Stimulated activated CD4-positive, alpha-beta T cell treated with anti-CD3 and anti-CD28 coated beads, TNF-alpha, amount 100 ng/mL, for 24 hours (primary cell): Measurements from ENCODE around the gene IL4.

Experiments
- DNase-seq, 3 experiments: peaks; one replicate each; pipeline ENCODE4 v3.0.0-alpha.2; 2020; ENCODE audit warnings: low read depth in 3 of 3

The IL4 gene

GRCh38 chr5:132695956-132696355 lies 22.2 kb downstream of the IL4 start:
- DNase-seq: no peak

GRCh38 chr5:132704875-132705274 lies 31.1 kb downstream of the IL4 start:
- DNase-seq: no peak

DNA sequence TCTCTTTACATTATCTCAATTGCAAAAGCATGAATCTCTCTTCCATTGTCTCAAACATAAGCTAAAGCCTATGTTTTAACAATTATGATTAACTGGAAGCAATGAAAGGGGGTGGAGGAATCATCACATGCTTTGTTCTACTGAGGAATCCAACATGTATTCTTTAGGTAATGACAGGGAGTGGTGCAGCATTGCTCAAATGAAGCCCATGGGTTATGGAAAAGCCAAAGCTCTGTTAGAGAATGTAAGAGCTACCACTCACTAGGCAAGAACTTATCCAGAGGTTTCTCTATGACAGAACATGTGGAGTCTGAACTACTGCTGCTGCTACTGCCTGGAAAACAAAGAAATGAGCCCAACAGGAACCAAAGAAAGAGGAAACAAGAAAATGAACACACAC lies 34.9 kb downstream of the IL4 start:
- no peak for DNase-seq

DNA sequence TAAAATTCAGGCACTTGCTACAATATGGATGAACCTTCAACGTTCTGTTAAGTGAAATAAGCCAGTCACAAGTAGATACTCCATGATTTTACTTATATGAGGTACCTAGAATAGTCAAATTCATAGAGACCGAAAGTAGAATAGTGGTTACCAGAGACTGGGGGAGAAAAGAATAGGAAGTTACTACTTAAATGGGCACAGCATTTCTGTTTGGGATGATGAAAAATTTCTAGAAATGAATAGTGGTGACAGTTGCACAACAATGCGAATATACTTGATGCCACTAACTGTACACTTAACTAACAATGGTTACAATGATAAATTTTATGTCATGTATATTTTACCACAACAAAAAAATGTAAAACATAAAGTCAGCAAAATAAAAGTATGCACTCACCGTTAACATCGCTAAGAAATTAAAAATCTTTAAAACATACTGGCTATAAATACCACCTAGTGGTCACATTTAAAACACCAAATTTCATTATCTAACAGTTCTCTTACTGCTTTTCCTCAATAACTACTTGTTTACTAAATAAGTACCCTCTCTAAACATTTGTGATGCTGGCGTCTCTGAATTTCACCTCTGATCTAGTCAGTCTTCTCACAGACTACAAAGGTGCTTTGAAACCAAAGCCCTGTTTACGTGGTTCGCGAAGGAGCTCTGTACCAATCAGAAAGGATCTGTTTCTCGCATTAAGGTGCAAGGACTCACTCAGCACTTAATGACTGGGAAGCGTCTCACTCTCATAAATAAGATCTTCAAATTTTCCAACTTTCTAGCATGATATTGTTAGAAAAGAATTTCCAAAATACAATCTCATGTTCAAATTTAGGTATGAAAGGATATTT lies 40.9 kb downstream of the IL4 start:
- no peak for DNase-seq

DNA sequence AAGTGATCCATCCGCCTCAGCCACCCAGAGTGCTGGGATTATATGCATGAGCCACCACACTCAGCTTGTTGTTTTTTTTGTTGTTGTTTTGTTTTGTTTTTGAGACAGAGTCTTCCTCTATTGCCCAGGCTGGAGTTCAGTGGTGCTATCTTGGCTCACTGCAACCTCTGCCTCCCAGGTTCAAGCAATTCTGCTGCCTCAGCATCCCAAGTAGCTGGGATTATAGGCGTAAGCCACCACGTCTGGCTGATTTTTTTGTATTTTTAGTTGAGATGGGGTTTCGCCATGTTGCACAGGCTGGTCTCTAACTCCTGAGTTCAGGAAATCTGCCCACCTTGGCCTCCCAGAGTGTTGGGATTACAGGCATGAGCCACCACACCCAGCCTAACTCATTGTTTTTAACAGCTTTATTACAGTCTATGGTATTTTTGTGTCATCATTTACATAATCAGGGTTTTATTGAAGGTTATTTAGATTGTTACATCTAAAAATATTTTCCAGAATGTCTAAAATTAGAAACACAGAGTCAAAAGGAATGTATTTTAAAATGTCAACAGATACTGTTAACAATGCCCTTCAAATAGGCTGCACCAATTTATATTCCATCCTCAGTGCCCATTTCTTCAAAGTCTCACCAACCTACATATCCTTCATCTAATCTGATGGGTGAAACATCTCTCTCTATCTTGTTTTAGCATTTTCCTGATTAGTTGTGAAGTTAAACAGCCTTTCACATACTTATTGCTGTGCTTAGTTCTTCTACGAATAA lies 44.9 kb downstream of the IL4 start:
- DNase-seq: no peak

- DNase-seq: no peak
These were observed 52.0 kb downstream of the IL4 start for GRCh38 chr5:132725745-132726144.

DNA sequence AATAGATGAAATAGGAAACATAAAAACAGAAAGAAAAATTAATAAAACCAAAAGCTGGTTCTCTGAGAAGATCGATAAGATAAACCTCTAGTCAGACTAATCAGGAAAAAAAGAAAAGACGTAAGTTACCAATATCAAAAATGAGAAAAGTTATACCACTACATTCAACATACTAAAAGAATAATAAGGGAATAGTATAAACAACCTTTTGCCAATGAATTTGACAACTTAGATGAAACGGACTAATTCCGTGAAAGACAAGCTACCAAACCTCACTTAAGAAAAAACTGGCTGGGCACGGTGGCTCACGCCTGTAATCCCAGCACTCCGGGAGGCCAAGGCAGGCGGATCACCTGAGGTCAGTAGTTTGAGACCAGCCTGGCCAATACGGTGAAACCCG lies 56.1 kb downstream of the IL4 start:
- DNase-seq: no peak
